H9 (cell line): Measurements from ENCODE around the gene NACC2. TPM values are rescaled to one million over a fixed set of nuclear protein-coding genes. Genes with fewer than 3 reads are reported as not detected.

Experiments
- DNase-seq: peaks from one replicate; pipeline ENCODE4 v3.0.0-alpha.2; 2017
- H2AFZ ChIP-seq: one replicate; pipeline ENCODE4 v1.6.1; 2013; ENCODE audit warnings: mild to moderate bottlenecking, low read length, control low read depth, moderate library complexity
- H2AK5ac ChIP-seq: 2 replicates; pipeline ENCODE4 v1.6.1; 2013; ENCODE audit warnings: low read length, control low read depth, mixed read lengths; ENCODE audit not compliant: insufficient read length
- H2BK120ac ChIP-seq: one replicate; pipeline ENCODE4 v1.6.1; 2013; ENCODE audit warnings: low read depth, mild to moderate bottlenecking, low read length, control low read depth, inconsistent platforms; ENCODE audit not compliant: poor library complexity, severe bottlenecking
- H2BK12ac ChIP-seq: 2 replicates; pipeline ENCODE4 v1.6.1; 2013; ENCODE audit warnings: low read length, control low read depth, mixed read lengths, low read depth; ENCODE audit not compliant: insufficient read length
- H2BK15ac ChIP-seq: 2 replicates; pipeline ENCODE4 v1.6.1; 2013; ENCODE audit warnings: low read depth, low read length, control low read depth
- H2BK20ac ChIP-seq: one replicate; pipeline ENCODE4 v1.6.1; 2013; ENCODE audit warnings: low read depth, mild to moderate bottlenecking, low read length, control low read depth, inconsistent platforms; ENCODE audit not compliant: poor library complexity, severe bottlenecking
- H2BK5ac ChIP-seq: 2 replicates; pipeline ENCODE4 v1.6.1; 2013; ENCODE audit warnings: low read length, control low read depth, mixed read lengths; ENCODE audit not compliant: insufficient read length
- H3K14ac ChIP-seq: 2 replicates; pipeline ENCODE4 v1.6.1; 2013; ENCODE audit warnings: low read length, control low read depth; ENCODE audit not compliant: insufficient read depth
- H3K18ac ChIP-seq: 2 replicates; pipeline ENCODE4 v1.6.1; 2013; ENCODE audit warnings: low read depth, mild to moderate bottlenecking, mixed read lengths, low read length, control low read depth; ENCODE audit not compliant: insufficient read length
- H3K23ac ChIP-seq: 2 replicates; pipeline ENCODE4 v1.6.1; 2013; ENCODE audit warnings: low read length, control low read depth, mixed read lengths, low read depth; ENCODE audit not compliant: insufficient read length
- H3K23me2 ChIP-seq: 2 replicates; pipeline ENCODE4 v1.6.1; 2013; ENCODE audit warnings: low read depth, mild to moderate bottlenecking, mixed read lengths, low read length, control low read depth; ENCODE audit not compliant: insufficient read length, poor library complexity, severe bottlenecking
- H3K27ac ChIP-seq: 2 replicates; pipeline ENCODE4 v1.5.1; 2013; ENCODE audit warnings: low read length, control low read depth, mixed read lengths, low read depth; ENCODE audit not compliant: insufficient read length
- H3K27me3 ChIP-seq: 2 replicates; pipeline ENCODE4 v1.6.1; 2013; ENCODE audit warnings: low read length, control low read depth, inconsistent platforms; ENCODE audit not compliant: insufficient read depth
- H3K4ac ChIP-seq: 2 replicates; pipeline ENCODE4 v1.6.1; 2013; ENCODE audit warnings: low read depth, mild to moderate bottlenecking, control low read depth, inconsistent platforms, low read length, moderate library complexity
- H3K4me1 ChIP-seq: 2 replicates; pipeline ENCODE4 v1.6.1; 2013; ENCODE audit warnings: low read length, control low read depth, inconsistent platforms; ENCODE audit not compliant: insufficient read depth
- H3K4me2 ChIP-seq: 2 replicates; pipeline ENCODE4 v1.6.1; 2013; ENCODE audit warnings: low read length, control low read depth, mixed read lengths; ENCODE audit not compliant: insufficient read length, insufficient read depth
- H3K56ac ChIP-seq: 2 replicates; pipeline ENCODE4 v1.6.1; 2013; ENCODE audit warnings: low read depth, mild to moderate bottlenecking, mixed read lengths, low read length, control low read depth; ENCODE audit not compliant: insufficient read length
- H3K79me1 ChIP-seq: 2 replicates; pipeline ENCODE4 v1.6.1; 2013; ENCODE audit warnings: low read depth, mild to moderate bottlenecking, moderate library complexity, low read length, control low read depth, inconsistent platforms; ENCODE audit not compliant: insufficient read depth, poor library complexity, severe bottlenecking
- H3K79me2 ChIP-seq: 2 replicates; pipeline ENCODE4 v1.6.1; 2013; ENCODE audit warnings: low read length, control low read depth, inconsistent platforms; ENCODE audit not compliant: insufficient read depth
- H3K9ac ChIP-seq: 2 replicates; pipeline ENCODE4 v1.6.1; 2013; ENCODE audit warnings: low read length, control low read depth, mixed read lengths; ENCODE audit not compliant: insufficient read length; ENCODE audit errors: extremely low read depth
- H3K9me3 ChIP-seq: one replicate; pipeline ENCODE4 v1.6.1; 2013; ENCODE audit warnings: low read depth, low read length, inconsistent platforms; ENCODE audit not compliant: control insufficient read depth
- H3T11ph ChIP-seq: one replicate; pipeline ENCODE4 v1.6.1; 2013; ENCODE audit warnings: mild to moderate bottlenecking, low read length, control low read depth, inconsistent platforms
- H4K20me1 ChIP-seq: one replicate; pipeline ENCODE4 v1.6.1; 2013; ENCODE audit not compliant: control insufficient read depth, insufficient read length, insufficient read depth
- H4K5ac ChIP-seq: 2 replicates; pipeline ENCODE4 v1.6.1; 2013; ENCODE audit warnings: low read depth, mild to moderate bottlenecking, mixed read lengths, low read length, control low read depth; ENCODE audit not compliant: insufficient read length
- H4K8ac ChIP-seq: replicated peaks from 2 replicates; pipeline ENCODE4 v1.6.1; 2013; ENCODE audit warnings: low read length, control low read depth, mixed read lengths, low read depth; ENCODE audit not compliant: insufficient read length
- H4K91ac ChIP-seq: 2 replicates; pipeline ENCODE4 v1.6.1; 2013; ENCODE audit warnings: low read depth, mild to moderate bottlenecking, moderate library complexity, mixed read lengths, low read length, control low read depth; ENCODE audit not compliant: insufficient read length
- H3K27ac Mint-ChIP-seq, 3 experiments: 2 replicates in 2 of 3; 3 replicates in 1 of 3; pipeline ENCODE4 v1.8.0; 2020 to 2021; ENCODE audit warnings: mixed read lengths in 3 of 3, mild to moderate bottlenecking in 1 of 3, moderate library complexity in 1 of 3
- H3K27me3 Mint-ChIP-seq: 2 replicates; pipeline ENCODE4 v1.8.0; 2021; ENCODE audit warnings: low read depth, mild to moderate bottlenecking, moderate library complexity, mixed read lengths
- H3K36me3 Mint-ChIP-seq, 3 experiments: 2 replicates in 2 of 3; 3 replicates in 1 of 3; pipeline ENCODE4 v1.8.0; 2020 to 2021; ENCODE audit warnings: low read depth in 3 of 3, mixed read lengths in 3 of 3; ENCODE audit not compliant: insufficient read depth in 1 of 3
- H3K4me1 Mint-ChIP-seq, 2 experiments: 2 replicates each; pipeline ENCODE4 v1.8.0; 2020; ENCODE audit warnings: mixed read lengths in 2 of 2
- H3K4me3 Mint-ChIP-seq, 2 experiments: 2 replicates in 1 of 2; 3 replicates in 1 of 2; pipeline ENCODE4 v1.8.0; 2020 to 2021; ENCODE audit warnings: mild to moderate bottlenecking in 2 of 2, mixed read lengths in 2 of 2, moderate library complexity in 1 of 2
- H3K9me3 Mint-ChIP-seq, 2 experiments: 2 replicates in 1 of 2; 3 replicates in 1 of 2; pipeline ENCODE4 v1.8.0; 2020; ENCODE audit warnings: mild to moderate bottlenecking in 2 of 2, mixed read lengths in 2 of 2, moderate library complexity in 1 of 2
- CTCF ChIP-seq: fragments of 200-600 bp; sonication (generic); conservative IDR thresholded peaks from 3 replicates; pipeline ENCODE4 v1.8.0; 2021; ENCODE audit warnings: antibody characterized with exemption, mild to moderate bottlenecking
- WGBS: extraction: QIAGEN DNeasy Blood & Tissue Kit; methylation state at CpG from one replicate; pipeline ENCODE4 v1.1.7; 2013; ENCODE audit warnings: missing lambda C conversion rate, low lambda C conversion rate, mixed read lengths; ENCODE audit not compliant: insufficient read length; ENCODE audit errors: extremely low coverage; 5-methylcytosine and 5-hydroxymethylcytosine counted together
- total RNA-seq: library from RNA; stranded (reverse); gene quantifications from 2 replicates; pipeline ENCODE4 v1.2.1, GENCODE V29; 2021

The NACC2 gene
- total RNA-seq, 1 experiment from 2014 or later = 11.5 TPM

GRCh38 chr9:135979547-135980166 lies 115.4 kb downstream of the NACC2 start:
- Histone ChIP-seq H3K18ac (no peak overlapping the region), H3K27ac (no peak overlapping the region), H4K20me1 (no peaks in the 10 kb centered on the region), H4K5ac (no peak overlapping the region), H3K4ac (no peak overlapping the region), H3K27me3 (no peaks in the 10 kb centered on the region), H2AK5ac (no peak overlapping the region), H3K4me1 (no peaks in the 10 kb centered on the region), H4K8ac (no peak overlapping the region), H2BK15ac (no peak overlapping the region), H3K9me3 (no peaks in the 10 kb centered on the region), H3T11ph (no peak overlapping the region), H3K56ac (no peak overlapping the region), H2BK20ac (no peak overlapping the region), H3K4me2 (no peak overlapping the region), H3K79me1 (no peaks in the 10 kb centered on the region), H2BK5ac (no peak overlapping the region), H2AFZ (no peak overlapping the region), H3K23ac (no peak overlapping the region), H3K79me2 (no peaks in the 10 kb centered on the region), H3K14ac (no peak overlapping the region), H3K9ac (no peak overlapping the region), H3K23me2 (no peaks in the 10 kb centered on the region), H2BK120ac (no peak overlapping the region), H4K91ac (no peak overlapping the region), H2BK12ac (no peak overlapping the region)
- Mint-ChIP-seq H3K9me3 (no peaks in the 10 kb centered on the region), H3K36me3 (no peaks in the 10 kb centered on the region), H3K27ac (peak overlapping the region in 1 of 3 experiments; percentile 27; a peak in 1 of 7 replicates), H3K4me3 (no peak overlapping the region), H3K27me3 (no peaks in the 10 kb centered on the region), H3K4me1 (peaks cover 3 to 11% of the 10 kb centered on the region in 2 experiments)
- no peak for TF ChIP-seq CTCF
- DNase-seq = no peak
- no CpG with 5 or more reads among the region's 19 CpGs for WGBS
